ENCODE measurements around the gene MUC5B.
"Not testable (repeated sequence)": the region's sequence is repeated elsewhere in the genome, so short reads cannot be mapped to it uniquely, and the experiment has no call there.

MUC5B gene

GRCh38 chr11:1222491-1223345, at the start of gene MUC5B:
Gene MUC5B (plus strand): TSS chr11:1223066. CDS start chr11:1223124, 58 bp downstream.
- H3K9me3 ChIP-seq (ENCODE audit: control insufficient read depth, low read depth, low read length) = no peaks in the 10 kb centered on the region
- H3K9ac ChIP-seq (ENCODE audit: low read length) = no peak within 1 kb of the TSS
- H3K4me1 ChIP-seq (ENCODE audit: control insufficient read depth, low read depth, low read length) = peaks cover 4% of the 10 kb centered on the region
- no peak within 1 kb of the TSS for H3K4me3 ChIP-seq (ENCODE audit: low read length)
- no peaks in the 10 kb centered on the region for H3K36me3 ChIP-seq (ENCODE audit: control insufficient read depth, low read depth, low read length)
- H3K27ac ChIP-seq (ENCODE audit: low read length) = no peak within 1 kb of the TSS
- H3K27me3 ChIP-seq (ENCODE audit: control insufficient read depth, insufficient read depth, low read length) = no peaks in the 10 kb centered on the region

GRCh38 chr11:1173396-1173795, 49.5 kb upstream of the MUC5B start:
- not testable (repeated sequence) for H3K27me3 ChIP-seq (ENCODE audit: control insufficient read depth, insufficient read depth, low read length); H3K4me3 ChIP-seq (ENCODE audit: low read length); H3K4me1 ChIP-seq (ENCODE audit: control insufficient read depth, low read depth, low read length); H3K27ac ChIP-seq (ENCODE audit: low read length); H3K36me3 ChIP-seq (ENCODE audit: control insufficient read depth, low read depth, low read length); H3K9me3 ChIP-seq (ENCODE audit: control insufficient read depth, low read depth, low read length); H3K9ac ChIP-seq (ENCODE audit: low read length)

- no peak overlapping the region for H3K4me3 ChIP-seq (ENCODE audit: low read length)
- no peaks in the 10 kb centered on the region for H3K9me3 ChIP-seq (ENCODE audit: control insufficient read depth, low read depth, low read length)
Measured at GRCh38 chr11:1174441-1175370, 48.2 kb upstream of the MUC5B start.

GRCh38 chr11:1175461-1176223, 47.2 kb upstream of the MUC5B start:
- H3K9me3 ChIP-seq (ENCODE audit: control insufficient read depth, low read depth, low read length) = no peaks in the 10 kb centered on the region
- no peaks in the 10 kb centered on the region for H3K4me1 ChIP-seq (ENCODE audit: control insufficient read depth, low read depth, low read length)
- no peak overlapping the region for H3K4me3 ChIP-seq (ENCODE audit: low read length)
- no peaks in the 10 kb centered on the region for H3K27me3 ChIP-seq (ENCODE audit: control insufficient read depth, insufficient read depth, low read length)
- no peak overlapping the region for H3K9ac ChIP-seq (ENCODE audit: low read length)
- H3K27ac ChIP-seq (ENCODE audit: low read length) = no peak overlapping the region
- H3K36me3 ChIP-seq (ENCODE audit: control insufficient read depth, low read depth, low read length) = no peaks in the 10 kb centered on the region

More at GRCh38 chr11:1174441-1175370, 48.2 kb upstream of the MUC5B start:
- H3K27ac ChIP-seq (ENCODE audit: low read length) = no peak overlapping the region
- H3K27me3 ChIP-seq (ENCODE audit: control insufficient read depth, insufficient read depth, low read length) = no peaks in the 10 kb centered on the region
- H3K4me1 ChIP-seq (ENCODE audit: control insufficient read depth, low read depth, low read length) = no peaks in the 10 kb centered on the region
- no peaks in the 10 kb centered on the region for H3K36me3 ChIP-seq (ENCODE audit: control insufficient read depth, low read depth, low read length)
- no peak overlapping the region for H3K9ac ChIP-seq (ENCODE audit: low read length)

- no peak overlapping the region for H3K9ac ChIP-seq (ENCODE audit: low read length)
- no peaks in the 10 kb centered on the region for H3K9me3 ChIP-seq (ENCODE audit: control insufficient read depth, low read depth, low read length)
- no peak overlapping the region for H3K4me3 ChIP-seq (ENCODE audit: low read length)
- H3K27ac ChIP-seq (ENCODE audit: low read length) = no peak overlapping the region
- H3K36me3 ChIP-seq (ENCODE audit: control insufficient read depth, low read depth, low read length) = no peaks in the 10 kb centered on the region
- no peaks in the 10 kb centered on the region for H3K4me1 ChIP-seq (ENCODE audit: control insufficient read depth, low read depth, low read length)
- no peaks in the 10 kb centered on the region for H3K27me3 ChIP-seq (ENCODE audit: control insufficient read depth, insufficient read depth, low read length)
Measured at GRCh38 chr11:1176224-1177019, 46.4 kb upstream of the MUC5B start.

GRCh38 chr11:1177020-1177770, 45.7 kb upstream of the MUC5B start:
- Histone ChIP-seq H3K27ac (ENCODE audit: low read length) (no peak overlapping the region), H3K9me3 (ENCODE audit: control insufficient read depth, low read depth, low read length) (no peaks in the 10 kb centered on the region), H3K4me3 (ENCODE audit: low read length) (no peak overlapping the region), H3K4me1 (ENCODE audit: control insufficient read depth, low read depth, low read length) (no peaks in the 10 kb centered on the region), H3K36me3 (ENCODE audit: control insufficient read depth, low read depth, low read length) (no peaks in the 10 kb centered on the region), H3K27me3 (ENCODE audit: control insufficient read depth, insufficient read depth, low read length) (no peaks in the 10 kb centered on the region), H3K9ac (ENCODE audit: low read length) (no peak overlapping the region)

GRCh38 chr11:1177771-1178090, 45.1 kb upstream of the MUC5B start:
- Histone ChIP-seq H3K36me3 (ENCODE audit: control insufficient read depth, low read depth, low read length) (no peaks in the 10 kb centered on the region), H3K9me3 (ENCODE audit: control insufficient read depth, low read depth, low read length) (no peaks in the 10 kb centered on the region), H3K4me1 (ENCODE audit: control insufficient read depth, low read depth, low read length) (no peaks in the 10 kb centered on the region), H3K9ac (ENCODE audit: low read length) (no peak overlapping the region), H3K27ac (ENCODE audit: low read length) (no peak overlapping the region), H3K27me3 (ENCODE audit: control insufficient read depth, insufficient read depth, low read length) (no peaks in the 10 kb centered on the region), H3K4me3 (ENCODE audit: low read length) (no peak overlapping the region)

GRCh38 chr11:1178201-1178885, 44.5 kb upstream of the MUC5B start:
- Histone ChIP-seq H3K27me3 (ENCODE audit: control insufficient read depth, insufficient read depth, low read length) (no peaks in the 10 kb centered on the region), H3K27ac (ENCODE audit: low read length) (no peak overlapping the region), H3K9ac (ENCODE audit: low read length) (no peak overlapping the region), H3K36me3 (ENCODE audit: control insufficient read depth, low read depth, low read length) (no peaks in the 10 kb centered on the region), H3K4me1 (ENCODE audit: control insufficient read depth, low read depth, low read length) (no peaks in the 10 kb centered on the region), H3K9me3 (ENCODE audit: control insufficient read depth, low read depth, low read length) (no peaks in the 10 kb centered on the region), H3K4me3 (ENCODE audit: low read length) (no peak overlapping the region)

- no peaks in the 10 kb centered on the region for H3K27me3 ChIP-seq (ENCODE audit: control insufficient read depth, insufficient read depth, low read length)
- H3K27ac ChIP-seq (ENCODE audit: low read length) = no peak overlapping the region
Measured at GRCh38 chr11:1178906-1179305, 44.0 kb upstream of the MUC5B start.

GRCh38 chr11:1179641-1180040, 43.2 kb upstream of the MUC5B start:
- Histone ChIP-seq H3K9me3 (ENCODE audit: control insufficient read depth, low read depth, low read length) (no peaks in the 10 kb centered on the region), H3K27me3 (ENCODE audit: control insufficient read depth, insufficient read depth, low read length) (no peaks in the 10 kb centered on the region), H3K4me3 (ENCODE audit: low read length) (no peak overlapping the region), H3K27ac (ENCODE audit: low read length) (no peak overlapping the region), H3K4me1 (ENCODE audit: control insufficient read depth, low read depth, low read length) (no peaks in the 10 kb centered on the region), H3K9ac (ENCODE audit: low read length) (no peak overlapping the region), H3K36me3 (ENCODE audit: control insufficient read depth, low read depth, low read length) (no peaks in the 10 kb centered on the region)

More at GRCh38 chr11:1178906-1179305, 44.0 kb upstream of the MUC5B start:
- no peaks in the 10 kb centered on the region for H3K36me3 ChIP-seq (ENCODE audit: control insufficient read depth, low read depth, low read length)
- no peak overlapping the region for H3K9ac ChIP-seq (ENCODE audit: low read length)
- H3K4me3 ChIP-seq (ENCODE audit: low read length) = no peak overlapping the region
- H3K9me3 ChIP-seq (ENCODE audit: control insufficient read depth, low read depth, low read length) = no peaks in the 10 kb centered on the region
- H3K4me1 ChIP-seq (ENCODE audit: control insufficient read depth, low read depth, low read length) = no peaks in the 10 kb centered on the region

Measured in iPS-18a (cell line).